Measurements from ENCODE around the gene CRTC1.

Gene CRTC1

DNA sequence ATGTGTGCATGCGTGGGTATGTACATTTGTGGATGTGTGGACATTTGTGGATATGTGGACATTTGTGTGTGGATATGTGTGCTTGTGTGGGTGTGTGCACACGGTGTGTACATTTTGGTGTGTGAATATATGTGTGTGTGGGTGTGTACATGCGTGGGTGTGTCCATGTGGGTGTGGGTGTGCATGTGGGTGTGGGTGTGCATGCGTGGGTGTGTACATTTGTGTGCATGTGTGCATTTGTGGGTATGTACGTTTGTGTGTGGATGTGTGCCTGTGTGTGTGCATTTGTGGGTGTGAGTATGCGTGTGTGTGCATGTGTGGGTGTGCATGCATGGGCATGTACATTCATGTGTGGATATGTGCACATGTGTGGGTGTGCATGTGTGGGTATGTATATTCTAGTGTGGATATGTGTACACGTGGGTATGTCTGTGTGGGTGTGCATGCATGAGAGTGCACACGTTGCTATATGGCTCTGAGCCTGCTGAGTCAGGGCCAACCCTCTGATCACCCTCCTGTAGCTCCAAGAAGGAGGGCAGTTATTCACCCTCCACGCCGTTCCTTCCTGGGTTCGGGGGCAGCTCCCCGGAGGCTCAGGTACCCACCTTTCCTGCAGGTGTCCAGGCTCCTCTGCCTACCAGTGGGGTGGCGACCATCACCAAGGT, 87.3 kb downstream of the CRTC1 start:
- Histone ChIP-seq H3K36me3 (ENCODE audit: control insufficient read depth, insufficient read depth, low read length) (no peaks in the 10 kb centered on the region; the same call in 1 of the 2 replicates), H3K9me3 (ENCODE audit: control insufficient read depth, insufficient read depth, low read length) (no peaks in the 10 kb centered on the region), H3K27me3 (ENCODE audit: control insufficient read depth, insufficient read depth, low read length) (peaks cover 14% of the 10 kb centered on the region), H3K27ac (ENCODE audit: low read length) (no peak overlapping the region), H3K4me3 (ENCODE audit: low read length) (no peak overlapping the region), H3K4me1 (ENCODE audit: control insufficient read depth, insufficient read depth, low read length) (no peaks in the 10 kb centered on the region; the same call in 1 of the 2 replicates)
- no CpG with 5 or more reads among the region's 13 CpGs for WGBS (ENCODE audit: insufficient coverage, insufficient read length)
- DNase-seq (ENCODE audit: low read depth, low spot score) = no peak

DNA sequence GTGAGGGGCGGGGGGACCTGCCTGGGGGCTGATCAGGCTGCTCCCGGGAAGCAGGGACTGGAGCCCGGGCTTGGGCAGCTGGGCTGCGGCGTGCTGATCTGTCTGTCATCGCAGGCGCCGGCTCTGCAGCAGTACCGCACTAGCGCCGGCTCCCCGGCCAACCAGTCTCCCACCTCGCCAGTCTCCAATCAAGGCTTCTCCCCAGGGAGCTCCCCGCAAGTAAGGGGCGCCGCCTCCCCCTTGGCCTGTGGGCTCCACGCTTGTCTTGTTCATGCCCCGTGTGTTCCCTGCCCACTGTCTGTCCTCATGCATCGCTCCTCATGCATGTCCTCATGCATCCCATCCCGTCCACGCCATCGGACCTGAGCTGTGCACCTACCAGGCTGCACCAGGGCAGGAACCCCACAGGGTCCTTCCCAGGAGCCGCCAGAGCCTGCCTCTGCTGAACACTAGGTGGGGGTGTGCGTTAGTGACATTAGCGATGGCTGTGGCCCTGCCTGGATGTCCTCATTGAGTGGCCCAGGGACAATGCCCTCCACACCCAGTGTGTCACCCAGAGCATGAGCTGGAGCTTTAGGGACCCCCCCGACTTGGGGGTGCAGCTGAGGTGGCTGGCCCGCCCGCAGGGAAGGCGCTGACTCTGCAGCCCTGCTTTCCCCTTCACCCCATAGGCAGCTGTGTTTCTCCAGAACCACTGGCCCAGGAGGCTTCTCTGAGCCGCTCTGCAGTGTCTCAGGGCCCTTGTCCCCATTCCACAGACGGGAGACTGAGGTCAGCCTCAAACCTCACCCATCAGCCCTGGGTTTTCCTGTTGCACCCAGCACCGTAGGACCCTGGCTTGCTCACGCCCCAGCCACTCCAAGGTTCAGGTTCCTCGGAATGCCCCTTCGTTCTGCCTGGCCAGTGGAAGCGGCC, 88.1 kb downstream of the CRTC1 start:
- no CpG with 5 or more reads among the region's 36 CpGs for whole genome bisulfite sequencing (ENCODE audit: insufficient coverage, insufficient read length)
- DNase-seq (ENCODE audit: low read depth, low spot score) = no peak
- Histone ChIP-seq H3K9me3 (ENCODE audit: control insufficient read depth, insufficient read depth, low read length) (no peaks in the 10 kb centered on the region), H3K27ac (ENCODE audit: low read length) (no peak overlapping the region), H3K4me1 (ENCODE audit: control insufficient read depth, insufficient read depth, low read length) (no peaks in the 10 kb centered on the region; the same call in 1 of the 2 replicates), H3K36me3 (ENCODE audit: control insufficient read depth, insufficient read depth, low read length) (no peaks in the 10 kb centered on the region; the same call in 1 of the 2 replicates), H3K4me3 (ENCODE audit: low read length) (no peak overlapping the region), H3K27me3 (ENCODE audit: control insufficient read depth, insufficient read depth, low read length) (peaks cover 16% of the 10 kb centered on the region)

- peaks cover 18% of the 10 kb centered on the region for H3K27me3 ChIP-seq (ENCODE audit: control insufficient read depth, insufficient read depth, low read length)
These were observed 89.4 kb downstream of the CRTC1 start for GRCh38 chr19:18772620-18773587.

GRCh38 chr19:18773682-18774081, 90.2 kb downstream of the CRTC1 start:
- Histone ChIP-seq H3K36me3 (ENCODE audit: control insufficient read depth, insufficient read depth, low read length) (no peaks in the 10 kb centered on the region; the same call in 1 of the 2 replicates), H3K4me1 (ENCODE audit: control insufficient read depth, insufficient read depth, low read length) (0 out of 2 replicates have a peak, but pooled peaks cover 2% of the 10 kb centered on the region), H3K27me3 (ENCODE audit: control insufficient read depth, insufficient read depth, low read length) (peaks cover 23% of the 10 kb centered on the region), H3K27ac (ENCODE audit: low read length) (no peak overlapping the region), H3K9me3 (ENCODE audit: control insufficient read depth, insufficient read depth, low read length) (no peaks in the 10 kb centered on the region), H3K4me3 (ENCODE audit: low read length) (no peak overlapping the region)
- no CpG with 5 or more reads among the region's 9 CpGs for WGBS (ENCODE audit: insufficient coverage, insufficient read length)
- no peak for DNase-seq (ENCODE audit: low read depth, low spot score)

More at GRCh38 chr19:18772620-18773587, 89.4 kb downstream of the CRTC1 start:
- no peak for DNase-seq (ENCODE audit: low read depth, low spot score)
- Histone ChIP-seq H3K27ac (ENCODE audit: low read length) (no peak overlapping the region), H3K4me3 (ENCODE audit: low read length) (no peak overlapping the region), H3K4me1 (ENCODE audit: control insufficient read depth, insufficient read depth, low read length) (peaks cover 2% of the 10 kb centered on the region; the same call in 1 of the 2 replicates), H3K36me3 (ENCODE audit: control insufficient read depth, insufficient read depth, low read length) (no peaks in the 10 kb centered on the region; the same call in 1 of the 2 replicates), H3K9me3 (ENCODE audit: control insufficient read depth, insufficient read depth, low read length) (no peaks in the 10 kb centered on the region)
- WGBS (ENCODE audit: insufficient coverage, insufficient read length) = no CpG with 5 or more reads among the region's 27 CpGs

- H3K36me3 ChIP-seq (ENCODE audit: control insufficient read depth, insufficient read depth, low read length) = no peaks in the 10 kb centered on the region; the same call in 1 of the 2 replicates
- H3K9me3 ChIP-seq (ENCODE audit: control insufficient read depth, insufficient read depth, low read length) = no peaks in the 10 kb centered on the region
- no CpG with 5 or more reads among the region's 11 CpGs for WGBS (ENCODE audit: insufficient coverage, insufficient read length)
- H3K4me1 ChIP-seq (ENCODE audit: control insufficient read depth, insufficient read depth, low read length) = 0 out of 2 replicates have a peak, but pooled peaks cover 2% of the 10 kb centered on the region
- no peak for DNase-seq (ENCODE audit: low read depth, low spot score)
- no peak overlapping the region for H3K4me3 ChIP-seq (ENCODE audit: low read length)
- peaks cover 27% of the 10 kb centered on the region for H3K27me3 ChIP-seq (ENCODE audit: control insufficient read depth, insufficient read depth, low read length)
- no peak overlapping the region for H3K27ac ChIP-seq (ENCODE audit: low read length)
These were observed 90.6 kb downstream of the CRTC1 start for GRCh38 chr19:18774107-18774506.

GRCh38 chr19:18774782-18775444, 91.4 kb downstream of the CRTC1 start:
- H3K4me3 ChIP-seq (ENCODE audit: low read length) = no peak overlapping the region
- peaks cover 32% of the 10 kb centered on the region for H3K27me3 ChIP-seq (ENCODE audit: control insufficient read depth, insufficient read depth, low read length)
- H3K27ac ChIP-seq (ENCODE audit: low read length) = no peak overlapping the region
- no peaks in the 10 kb centered on the region; the same call in 1 of the 2 replicates for H3K36me3 ChIP-seq (ENCODE audit: control insufficient read depth, insufficient read depth, low read length)
- H3K9me3 ChIP-seq (ENCODE audit: control insufficient read depth, insufficient read depth, low read length) = no peaks in the 10 kb centered on the region
- no peak for DNase-seq (ENCODE audit: low read depth, low spot score)
- 0 out of 2 replicates have a peak, but pooled peaks cover 2% of the 10 kb centered on the region for H3K4me1 ChIP-seq (ENCODE audit: control insufficient read depth, insufficient read depth, low read length)
- WGBS (ENCODE audit: insufficient coverage, insufficient read length) = no CpG with 5 or more reads among the region's 40 CpGs

GRCh38 chr19:18775586-18776287, 92.3 kb downstream of the CRTC1 start:
- Histone ChIP-seq H3K27me3 (ENCODE audit: control insufficient read depth, insufficient read depth, low read length) (peaks cover 33% of the 10 kb centered on the region), H3K36me3 (ENCODE audit: control insufficient read depth, insufficient read depth, low read length) (no peaks in the 10 kb centered on the region; the same call in 1 of the 2 replicates), H3K4me3 (ENCODE audit: low read length) (no peak overlapping the region), H3K9me3 (ENCODE audit: control insufficient read depth, insufficient read depth, low read length) (no peaks in the 10 kb centered on the region), H3K4me1 (ENCODE audit: control insufficient read depth, insufficient read depth, low read length) (0 out of 2 replicates have a peak, but pooled peaks cover 2% of the 10 kb centered on the region), H3K27ac (ENCODE audit: low read length) (no peak overlapping the region)
- WGBS (ENCODE audit: insufficient coverage, insufficient read length) = no CpG with 5 or more reads among the region's 33 CpGs
- DNase-seq (ENCODE audit: low read depth, low spot score) = no peak

DNA sequence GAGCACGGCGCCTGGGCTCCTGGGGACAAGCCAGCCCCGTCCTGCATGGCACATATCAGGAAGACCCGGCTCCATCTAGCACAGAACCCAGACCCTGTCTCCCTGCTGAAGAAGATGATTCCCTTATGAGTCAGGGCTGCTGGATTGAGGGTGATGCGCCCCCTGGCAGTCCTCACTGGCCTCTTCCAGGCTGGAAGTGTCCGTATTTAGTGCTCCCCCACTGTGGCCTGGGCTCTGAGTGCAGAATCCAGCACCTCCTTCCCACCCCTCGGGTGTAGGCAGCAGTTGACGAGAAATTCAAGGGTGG, 92.8 kb downstream of the CRTC1 start:
- WGBS (ENCODE audit: insufficient coverage, insufficient read length) = no CpG with 5 or more reads among the region's 8 CpGs
- Histone ChIP-seq H3K27me3 (ENCODE audit: control insufficient read depth, insufficient read depth, low read length) (peaks cover 33% of the 10 kb centered on the region), H3K27ac (ENCODE audit: low read length) (no peak overlapping the region), H3K4me1 (ENCODE audit: control insufficient read depth, insufficient read depth, low read length) (0 out of 2 replicates have a peak, but pooled peaks cover 2% of the 10 kb centered on the region), H3K36me3 (ENCODE audit: control insufficient read depth, insufficient read depth, low read length) (no peaks in the 10 kb centered on the region; the same call in 1 of the 2 replicates), H3K9me3 (ENCODE audit: control insufficient read depth, insufficient read depth, low read length) (no peaks in the 10 kb centered on the region), H3K4me3 (ENCODE audit: low read length) (no peak overlapping the region)
- no peak for DNase-seq (ENCODE audit: low read depth, low spot score)

- no CpG with 5 or more reads among the region's 12 CpGs for WGBS (ENCODE audit: insufficient coverage, insufficient read length)
These were observed 93.3 kb downstream of the CRTC1 start for GRCh38 chr19:18776736-18777135.

More at GRCh38 chr19:18776736-18777135, 93.3 kb downstream of the CRTC1 start:
- Histone ChIP-seq H3K4me1 (ENCODE audit: control insufficient read depth, insufficient read depth, low read length) (0 out of 2 replicates have a peak, but pooled peaks cover 2% of the 10 kb centered on the region), H3K9me3 (ENCODE audit: control insufficient read depth, insufficient read depth, low read length) (no peaks in the 10 kb centered on the region), H3K27ac (ENCODE audit: low read length) (no peak overlapping the region), H3K27me3 (ENCODE audit: control insufficient read depth, insufficient read depth, low read length) (peaks cover 33% of the 10 kb centered on the region), H3K36me3 (ENCODE audit: control insufficient read depth, insufficient read depth, low read length) (no peaks in the 10 kb centered on the region; the same call in 1 of the 2 replicates), H3K4me3 (ENCODE audit: low read length) (no peak overlapping the region)
- DNase-seq (ENCODE audit: low read depth, low spot score) = no peak

Measured in iPS DF 6.9 (cell line).